ENCODE measurements around the gene RPGRIP1L. TPM values are rescaled to one million over a fixed set of nuclear protein-coding genes. Genes with fewer than 3 reads are reported as not detected.

Gene RPGRIP1L
- total RNA-seq, 1 donor from 2014 or later: 11.3 TPM

GRCh38 chr16:53666786-53667415 lies 36.8 kb downstream of the RPGRIP1L start:
- DNase-seq (ENCODE audit: low read depth): no peak
- no peak for TF ChIP-seq CTCF (conservative IDR thresholded peaks at IDR 0.05; ENCODE audit: low read depth, low read length)
- H3K4me3 ChIP-seq (ENCODE audit: low read depth, low read length): no peak overlapping the region

- TF ChIP-seq CTCF (conservative IDR thresholded peaks at IDR 0.05; ENCODE audit: low read depth, low read length): no peak
- DNase-seq (ENCODE audit: low read depth): no peak
- H3K4me3 ChIP-seq (ENCODE audit: low read depth, low read length): no peak overlapping the region
Observed at GRCh38 chr16:53664724-53665345, 38.8 kb downstream of the RPGRIP1L start.

GRCh38 chr16:53662072-53662471 lies 41.6 kb downstream of the RPGRIP1L start:
- no peak for TF ChIP-seq CTCF (conservative IDR thresholded peaks at IDR 0.05; ENCODE audit: low read depth, low read length)
- no peak for DNase-seq (ENCODE audit: low read depth)
- H3K4me3 ChIP-seq (ENCODE audit: low read depth, low read length): no peak overlapping the region

- no peak for DNase-seq (ENCODE audit: low read depth)
- TF ChIP-seq CTCF (conservative IDR thresholded peaks at IDR 0.05; ENCODE audit: low read depth, low read length): no peak
- no peak overlapping the region for H3K4me3 ChIP-seq (ENCODE audit: low read depth, low read length)
Observed at GRCh38 chr16:53654946-53655345, 48.7 kb downstream of the RPGRIP1L start.

- no peak for TF ChIP-seq CTCF (conservative IDR thresholded peaks at IDR 0.05; ENCODE audit: low read depth, low read length)
- DNase-seq (ENCODE audit: low read depth): no peak
Observed at GRCh38 chr16:53651357-53651756, 52.3 kb downstream of the RPGRIP1L start.

GRCh38 chr16:53646506-53646905 lies 57.2 kb downstream of the RPGRIP1L start:
- TF ChIP-seq CTCF (conservative IDR thresholded peaks at IDR 0.05; ENCODE audit: low read depth, low read length): no peak
- no peak overlapping the region for H3K4me3 ChIP-seq (ENCODE audit: low read depth, low read length)
- DNase-seq (ENCODE audit: low read depth): no peak

More at GRCh38 chr16:53651357-53651756, 52.3 kb downstream of the RPGRIP1L start:
- H3K4me3 ChIP-seq (ENCODE audit: low read depth, low read length): no peak overlapping the region

GRCh38 chr16:53643474-53643873 lies 60.2 kb downstream of the RPGRIP1L start:
- H3K4me3 ChIP-seq (ENCODE audit: low read depth, low read length): no peak overlapping the region
- TF ChIP-seq CTCF (conservative IDR thresholded peaks at IDR 0.05; ENCODE audit: low read depth, low read length): no peak
- no peak for DNase-seq (ENCODE audit: low read depth)

All from epithelial cell of proximal tubule (primary cell).